Activated CD4-positive, alpha-beta T cell treated with anti-CD3 and anti-CD28 coated beads for 36 hours (primary cell): ENCODE results near the gene NAA38. TPM values are rescaled to one million over a fixed set of nuclear protein-coding genes. Genes with fewer than 3 reads are reported as not detected.
A peak's percentile ranks its signal among the peaks of the same experiment; 100 is the strongest.

Experiments used
- ATAC-seq: fragments of 200-7000 bp; cut with Tn5 transposase; one replicate; pipeline ENCODE4 v1.10.0; 2021; ENCODE audit warnings: mild to moderate bottlenecking, moderate library complexity
- CTCF ChIA-PET: fragments of 350-600 bp; sonication (Branson Sonifier 250); formaldehyde crosslinking; loops from one replicate; lab custom pipeline; 2021; ENCODE audit warnings: antibody characterized with exemption; lab: Charles Lee
- POLR2A ChIA-PET: fragments of 350-600 bp; sonication (Branson Sonifier 250); formaldehyde crosslinking; loops from one replicate; lab custom pipeline; 2021; ENCODE audit warnings: antibody characterized with exemption, inconsistent platforms; lab: Charles Lee
- DNase-seq: peaks from one replicate; pipeline ENCODE4 v3.0.0-alpha.2; 2020
- H3K27ac Mint-ChIP-seq: one replicate; pipeline ENCODE4 v1.8.0; 2021; ENCODE audit warnings: mixed read lengths
- H3K27me3 Mint-ChIP-seq: one replicate; pipeline ENCODE4 v1.8.0; 2021; ENCODE audit warnings: mixed read lengths
- H3K36me3 Mint-ChIP-seq: one replicate; pipeline ENCODE4 v1.8.0; 2021; ENCODE audit warnings: low read depth, mixed read lengths
- H3K4me1 Mint-ChIP-seq: one replicate; pipeline ENCODE4 v1.8.0; 2021; ENCODE audit warnings: mixed read lengths
- H3K4me3 Mint-ChIP-seq: one replicate; pipeline ENCODE4 v1.8.0; 2021; ENCODE audit warnings: mild to moderate bottlenecking, moderate library complexity, mixed read lengths
- H3K9me3 Mint-ChIP-seq: one replicate; pipeline ENCODE4 v1.8.0; 2021; ENCODE audit warnings: low read depth, mixed read lengths
- intact Hi-C, 2 experiments: fragments of 100-400 bp; cut with DNase I in 1 of 2; cut with micrococcal nuclease in 1 of 2; formaldehyde crosslinking; loops; one replicate each; pipeline versions ENCODE4 v1.14.2 to v1.15.1; 2022 to 2024; cut with DNase I, micrococcal nuclease
- total RNA-seq, 2 experiments: library from RNA; stranded (reverse); gene quantifications; one replicate each; pipeline ENCODE4 v1.2.3, GENCODE V29; 2021

NAA38 gene
- total RNA-seq, 2 experiments from 2014 or later, result 64.7 to 79.8 TPM

DNA sequence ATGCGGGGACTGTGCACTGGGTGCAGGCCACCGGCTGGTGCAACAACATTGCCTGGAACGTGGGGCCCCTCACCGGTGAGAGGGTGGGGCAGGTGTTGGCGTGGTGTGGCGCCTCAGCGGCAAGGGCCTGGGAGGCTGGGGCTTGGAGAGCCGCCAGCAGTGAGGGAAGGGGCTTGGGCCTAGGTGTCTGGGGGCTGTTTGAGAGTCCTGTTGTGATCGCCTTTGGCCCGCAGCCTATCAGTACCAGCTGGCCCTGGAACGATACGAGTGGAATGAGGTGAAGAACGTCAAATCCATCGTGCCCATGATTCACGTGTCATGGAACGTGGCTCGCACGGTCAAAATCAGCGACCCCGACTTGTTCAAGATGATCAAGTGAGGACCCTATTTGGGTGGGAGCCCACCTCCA lies 5.1 kb downstream of the NAA38 start:
- ChIA-PET POLR2A (no interaction called here), CTCF (interaction anchor here (2.2 to 3.3 kb wide), 2 partner anchors 10 to 17 kb away, joined by 8 to 18 read pairs; no protein-coding TSS in a partner anchor)
- intact Hi-C loops, result loop anchor here in 1 of 2 experiments (5.0 kb wide), 1 partner anchor 110 kb away; no protein-coding TSS in a partner anchor
- peak overlapping the region; percentile 61 for H3K4me3 Mint-ChIP-seq
- DNase-seq (no peak), ATAC-seq (no peak)
- H3K36me3 Mint-ChIP-seq, result peaks cover 47% of the 10 kb centered on the region
- H3K4me1 Mint-ChIP-seq, result peaks cover 49% of the 10 kb centered on the region
- peak overlapping the region; percentile 37 for H3K27ac Mint-ChIP-seq
- H3K27me3 Mint-ChIP-seq, result no peaks in the 10 kb centered on the region
- H3K9me3 Mint-ChIP-seq, result no peaks in the 10 kb centered on the region

DNA sequence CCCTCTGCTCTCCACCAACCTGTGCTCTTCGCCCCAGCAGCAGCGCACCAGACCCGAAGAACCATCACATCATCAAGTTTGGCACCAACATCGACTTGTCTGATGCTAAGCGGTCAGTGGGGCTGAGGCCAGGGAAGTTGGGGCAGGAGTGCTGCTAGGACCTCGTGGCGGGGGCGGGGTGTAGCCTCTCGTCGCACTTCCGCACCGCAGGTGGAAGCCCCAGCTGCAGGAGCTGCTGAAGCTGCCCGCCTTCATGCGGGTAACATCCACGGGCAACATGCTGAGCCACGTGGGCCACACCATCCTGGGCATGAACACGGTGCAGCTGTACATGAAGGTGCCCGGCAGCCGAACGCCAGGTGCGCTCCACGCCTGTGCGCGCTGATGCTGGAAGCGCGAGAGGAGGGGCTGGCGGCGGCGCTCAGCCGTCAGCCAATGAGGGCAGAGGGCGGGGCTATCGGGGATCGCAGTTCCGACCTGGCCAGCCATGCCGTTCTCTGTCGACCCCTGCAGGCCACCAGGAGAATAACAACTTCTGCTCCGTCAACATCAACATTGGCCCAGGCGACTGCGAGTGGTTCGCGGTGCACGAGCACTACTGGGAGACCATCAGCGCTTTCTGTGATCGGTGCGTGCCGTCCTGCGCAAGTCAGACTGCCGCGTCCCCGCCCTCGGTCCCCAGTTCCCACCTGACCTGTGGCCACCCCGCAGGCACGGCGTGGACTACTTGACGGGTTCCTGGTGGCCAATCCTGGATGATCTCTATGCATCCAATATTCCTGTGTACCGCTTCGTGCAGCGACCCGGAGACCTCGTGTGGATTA lies 5.7 kb downstream of the NAA38 start:
- Mint-ChIP-seq H3K4me1 (peaks cover 53% of the 10 kb centered on the region), H3K9me3 (no peaks in the 10 kb centered on the region), H3K27ac (peak overlapping the region; percentile 67), H3K27me3 (no peaks in the 10 kb centered on the region), H3K4me3 (peak overlapping the region; percentile 61), H3K36me3 (peaks cover 52% of the 10 kb centered on the region)
- ATAC-seq (peak; percentile 91), DNase-seq (peak; percentile 97)
- ChIA-PET CTCF (interaction anchor here (0.5 to 3.3 kb wide), 6 partner anchors 10 to 108 kb away, joined by 3 to 18 read pairs (median 7); partner anchors contain the start of gene RNF227), POLR2A (no interaction called here)
- intact Hi-C loops, result loop anchor here (1.0 to 5.0 kb wide), 5 partner anchors 8 to 109 kb away; no protein-coding TSS in a partner anchor

DNA sequence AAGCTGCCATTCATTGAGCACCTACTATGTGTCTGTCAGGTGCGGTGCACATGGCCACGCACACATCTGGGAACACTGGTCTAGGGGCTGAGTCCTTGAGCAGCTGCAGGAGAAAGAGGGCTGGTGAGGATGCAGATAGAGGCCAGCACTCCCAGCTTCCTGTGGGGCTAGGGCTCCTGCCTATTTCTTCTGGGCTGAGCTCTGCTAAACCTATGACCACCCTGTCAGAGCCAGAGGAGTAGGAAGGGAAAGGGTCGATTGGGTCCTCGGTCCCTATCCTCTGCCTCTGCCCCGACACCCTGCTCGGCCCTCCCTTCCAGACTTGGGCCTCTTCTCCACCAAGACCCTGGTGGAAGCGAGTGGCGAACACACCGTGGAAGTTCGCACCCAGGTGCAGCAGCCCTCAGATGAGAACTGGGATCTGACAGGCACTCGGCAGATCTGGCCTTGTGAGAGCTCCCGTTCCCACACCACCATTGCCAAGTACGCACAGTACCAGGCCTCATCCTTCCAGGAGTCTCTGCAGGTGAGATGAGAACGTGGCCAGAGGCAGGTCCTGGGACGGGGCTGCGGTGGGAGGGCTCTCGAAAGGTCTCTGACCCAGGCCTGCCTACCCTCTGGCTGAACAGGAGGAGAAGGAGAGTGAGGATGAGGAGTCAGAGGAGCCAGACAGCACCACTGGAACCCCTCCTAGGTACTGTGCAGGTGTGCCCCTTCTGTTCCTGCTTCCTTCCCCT lies 6.5 kb downstream of the NAA38 start:
- ChIA-PET POLR2A (no interaction called here), CTCF (interaction anchor here (0.5 to 3.3 kb wide), 13 partner anchors 9 to 107 kb away, joined by 3 to 18 read pairs (median 4); partner anchors contain the start of gene RNF227)
- peaks cover 55% of the 10 kb centered on the region for H3K4me1 Mint-ChIP-seq
- peak overlapping the region; percentile 38 for H3K27ac Mint-ChIP-seq
- peak overlapping the region; percentile 61 for H3K4me3 Mint-ChIP-seq
- no peaks in the 10 kb centered on the region for H3K9me3 Mint-ChIP-seq
- DNase-seq, result no peak
- H3K27me3 Mint-ChIP-seq, result no peaks in the 10 kb centered on the region
- intact Hi-C loops, result loop anchor here (1.0 to 5.0 kb wide), 5 partner anchors 8 to 109 kb away; no protein-coding TSS in a partner anchor
- peaks cover 53% of the 10 kb centered on the region for H3K36me3 Mint-ChIP-seq
- peak; percentile 8 for ATAC-seq

DNA sequence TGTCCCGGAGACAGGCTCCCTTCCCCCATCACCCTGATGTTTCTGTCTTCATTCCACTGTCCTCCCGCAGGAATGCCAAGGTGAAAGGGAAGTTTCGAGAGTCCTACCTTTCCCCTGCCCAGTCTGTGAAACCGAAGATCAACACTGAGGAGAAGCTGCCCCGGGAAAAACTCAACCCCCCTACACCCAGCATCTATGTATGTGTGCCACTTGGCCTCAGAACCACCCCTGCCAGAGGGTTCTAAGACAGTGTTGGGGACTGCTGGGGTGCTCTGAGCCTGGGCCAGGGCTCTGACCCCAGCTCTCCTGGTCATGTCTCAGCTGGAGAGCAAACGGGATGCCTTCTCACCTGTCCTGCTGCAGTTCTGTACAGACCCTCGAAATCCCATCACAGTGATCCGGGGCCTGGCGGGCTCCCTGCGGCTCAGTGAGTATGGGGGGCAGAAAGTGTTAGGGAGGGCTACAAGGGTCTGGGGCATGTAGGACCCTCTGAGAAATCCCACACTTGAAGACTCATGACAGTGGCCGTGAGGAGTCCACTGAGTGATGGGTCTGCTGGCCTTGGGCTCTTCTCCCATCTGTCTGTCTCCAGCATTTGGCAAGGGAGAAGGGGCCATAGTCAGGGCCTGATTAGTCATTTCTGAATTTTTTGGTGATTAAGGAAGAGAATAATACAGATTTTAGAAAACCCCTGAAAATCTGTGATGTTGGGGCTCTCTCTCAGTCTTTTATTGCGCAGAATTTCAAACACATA lies 7.4 kb downstream of the NAA38 start:
- ChIA-PET POLR2A (no interaction called here), CTCF (interaction anchor here (0.7 to 3.3 kb wide), 11 partner anchors 12 to 106 kb away, joined by 3 to 18 read pairs (median 4); no protein-coding TSS in a partner anchor)
- DNase-seq (no peak), ATAC-seq (no peak)
- H3K4me3 Mint-ChIP-seq, result peak overlapping the region; percentile 61
- intact Hi-C loops, result loop anchor here (5.0 to 10.0 kb wide), 3 partner anchors 108 to 805 kb away; partner anchors contain the start of genes POLR2A (in 1 of the 2), SLC16A11 (in 1 of the 2) and SLC35G6 (in 1 of the 2)
- no peaks in the 10 kb centered on the region for H3K9me3 Mint-ChIP-seq
- H3K27ac Mint-ChIP-seq, result peak overlapping the region; percentile 38
- H3K27me3 Mint-ChIP-seq, result no peaks in the 10 kb centered on the region
- H3K4me1 Mint-ChIP-seq, result peaks cover 52% of the 10 kb centered on the region
- peaks cover 50% of the 10 kb centered on the region for H3K36me3 Mint-ChIP-seq

DNA sequence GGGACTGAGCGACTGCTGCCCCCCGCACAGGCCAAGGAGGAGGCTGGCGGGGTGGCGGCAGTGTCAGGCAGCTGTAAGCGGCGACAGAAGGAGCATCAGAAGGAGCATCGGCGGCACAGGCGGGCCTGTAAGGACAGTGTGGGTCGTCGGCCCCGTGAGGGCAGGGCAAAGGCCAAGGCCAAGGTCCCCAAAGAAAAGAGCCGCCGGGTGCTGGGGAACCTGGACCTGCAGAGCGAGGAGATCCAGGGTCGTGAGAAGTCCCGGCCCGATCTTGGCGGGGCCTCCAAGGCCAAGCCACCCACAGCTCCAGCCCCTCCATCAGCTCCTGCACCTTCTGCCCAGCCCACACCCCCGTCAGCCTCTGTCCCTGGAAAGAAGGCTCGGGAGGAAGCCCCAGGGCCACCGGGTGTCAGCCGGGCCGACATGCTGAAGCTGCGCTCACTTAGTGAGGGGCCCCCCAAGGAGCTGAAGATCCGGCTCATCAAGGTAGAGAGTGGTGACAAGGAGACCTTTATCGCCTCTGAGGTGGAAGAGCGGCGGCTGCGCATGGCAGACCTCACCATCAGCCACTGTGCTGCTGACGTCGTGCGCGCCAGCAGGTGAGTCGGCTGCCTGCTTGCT lies 8.1 kb downstream of the NAA38 start:
- CTCF ChIA-PET, result interaction anchor here (0.9 to 3.3 kb wide), 4 partner anchors 14 to 73 kb away, joined by 3 to 18 read pairs (median 4); no protein-coding TSS in a partner anchor
- POLR2A ChIA-PET, result interaction anchor here (0.5 kb wide), 1 partner anchor 163 kb away, joined by 5 read pairs; no protein-coding TSS in a partner anchor
- intact Hi-C loops, result loop anchor here (10.0 kb wide), 2 partner anchors 364 to 804 kb away; partner anchors contain the start of genes POLR2A (in 1 of the 2), SLC16A11 (in 1 of the 2) and SLC35G6 (in 1 of the 2)
- Mint-ChIP-seq H3K4me3 (peak overlapping the region; percentile 61), H3K36me3 (peaks cover 50% of the 10 kb centered on the region), H3K4me1 (peaks cover 52% of the 10 kb centered on the region), H3K9me3 (no peaks in the 10 kb centered on the region), H3K27ac (no peak overlapping the region), H3K27me3 (no peaks in the 10 kb centered on the region)
- no peak for ATAC-seq
- DNase-seq, result no peak

DNA sequence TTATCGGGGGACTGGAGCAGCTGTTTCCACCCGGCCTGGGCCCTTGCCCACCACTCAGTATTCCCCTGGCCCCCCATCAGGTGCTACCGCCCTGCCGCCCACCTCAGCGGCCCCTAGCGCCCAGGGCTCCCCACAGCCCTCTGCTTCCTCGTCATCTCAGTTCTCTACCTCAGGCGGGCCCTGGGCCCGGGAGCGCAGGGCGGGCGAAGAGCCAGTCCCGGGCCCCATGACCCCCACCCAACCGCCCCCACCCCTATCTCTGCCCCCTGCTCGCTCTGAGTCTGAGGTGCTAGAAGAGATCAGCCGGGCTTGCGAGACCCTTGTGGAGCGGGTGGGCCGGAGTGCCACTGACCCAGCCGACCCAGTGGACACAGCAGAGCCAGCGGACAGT lies 8.6 kb downstream of the NAA38 start:
- CTCF ChIA-PET, result interaction anchor here (0.9 to 3.3 kb wide), 3 partner anchors 14 to 67 kb away, joined by 3 to 18 read pairs (median 4); no protein-coding TSS in a partner anchor

DNA sequence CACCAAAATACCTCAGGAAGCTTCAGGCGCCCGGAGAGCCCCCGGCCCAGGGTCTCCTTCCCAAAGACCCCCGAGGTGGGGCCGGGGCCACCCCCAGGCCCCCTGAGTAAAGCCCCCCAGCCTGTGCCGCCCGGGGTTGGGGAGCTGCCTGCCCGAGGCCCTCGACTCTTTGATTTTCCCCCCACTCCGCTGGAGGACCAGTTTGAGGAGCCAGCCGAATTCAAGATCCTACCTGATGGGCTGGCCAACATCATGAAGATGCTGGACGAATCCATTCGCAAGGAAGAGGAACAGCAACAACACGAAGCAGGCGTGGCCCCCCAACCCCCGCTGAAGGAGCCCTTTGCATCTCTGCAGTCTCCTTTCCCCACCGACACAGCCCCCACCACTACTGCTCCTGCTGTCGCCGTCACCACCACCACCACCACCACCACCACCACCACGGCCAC lies 9.2 kb downstream of the NAA38 start:
- intact Hi-C loops, result loop anchor here (10.0 kb wide), 2 partner anchors 363 to 803 kb away; partner anchors contain the start of genes POLR2A (in 1 of the 2), SLC16A11 (in 1 of the 2) and SLC35G6 (in 1 of the 2)
- Mint-ChIP-seq H3K4me3 (no peak overlapping the region), H3K9me3 (no peaks in the 10 kb centered on the region), H3K36me3 (peaks cover 48% of the 10 kb centered on the region), H3K4me1 (peaks cover 48% of the 10 kb centered on the region), H3K27me3 (no peaks in the 10 kb centered on the region), H3K27ac (no peak overlapping the region)
- ATAC-seq (no peak), DNase-seq (no peak)
- POLR2A ChIA-PET, result no interaction called here
- CTCF ChIA-PET, result interaction anchor here (0.8 kb wide), 1 partner anchor 34 kb away, joined by 3 read pairs; no protein-coding TSS in a partner anchor

More for the DNA sequence above, 8.6 kb downstream of the NAA38 start:
- ATAC-seq (no peak), DNase-seq (no peak)
- Mint-ChIP-seq H3K27ac (no peak overlapping the region), H3K9me3 (no peaks in the 10 kb centered on the region), H3K4me3 (no peak overlapping the region), H3K36me3 (peaks cover 48% of the 10 kb centered on the region), H3K27me3 (no peaks in the 10 kb centered on the region), H3K4me1 (peaks cover 49% of the 10 kb centered on the region)
- intact Hi-C loops, result loop anchor here (10.0 kb wide), 2 partner anchors 364 to 804 kb away; partner anchors contain the start of genes POLR2A (in 1 of the 2), SLC16A11 (in 1 of the 2) and SLC35G6 (in 1 of the 2)
- POLR2A ChIA-PET, result interaction anchor here (0.5 kb wide), 1 partner anchor 163 kb away, joined by 5 read pairs; no protein-coding TSS in a partner anchor

DNA sequence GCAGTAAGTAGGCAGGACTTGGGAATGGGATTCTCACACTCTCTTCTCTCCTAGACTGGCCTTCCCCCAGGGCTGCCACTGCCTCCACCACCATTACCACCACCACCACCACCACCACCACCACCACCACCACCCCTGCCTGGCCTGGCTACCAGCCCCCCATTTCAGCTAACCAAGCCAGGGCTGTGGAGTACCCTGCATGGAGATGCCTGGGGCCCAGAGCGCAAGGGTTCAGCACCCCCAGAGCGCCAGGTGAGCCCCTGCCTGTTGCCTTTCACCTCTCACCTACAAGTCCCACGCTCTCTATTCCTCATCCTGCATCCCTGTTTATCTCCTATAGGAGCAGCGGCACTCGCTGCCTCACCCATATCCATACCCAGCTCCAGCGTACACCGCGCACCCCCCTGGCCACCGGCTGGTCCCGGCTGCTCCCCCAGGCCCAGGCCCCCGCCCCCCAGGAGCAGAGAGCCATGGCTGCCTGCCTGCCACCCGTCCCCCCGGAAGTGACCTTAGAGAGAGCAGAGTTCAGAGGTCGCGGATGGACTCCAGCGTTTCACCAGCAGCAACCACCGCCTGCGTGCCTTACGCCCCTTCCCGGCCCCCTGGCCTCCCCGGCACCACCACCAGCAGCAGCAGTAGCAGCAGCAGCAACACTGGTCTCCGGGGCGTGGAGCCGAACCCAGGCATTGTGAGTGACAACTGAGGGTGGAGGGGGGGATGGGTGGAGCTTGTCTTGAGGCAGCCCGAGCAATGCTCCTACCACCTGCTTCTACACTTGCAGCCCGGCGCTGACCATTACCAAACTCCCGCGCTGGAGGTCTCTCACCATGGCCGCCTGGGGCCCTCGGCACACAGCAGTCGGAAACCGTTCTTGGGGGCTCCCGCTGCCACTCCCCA lies 10.3 kb downstream of the NAA38 start:
- POLR2A ChIA-PET, result no interaction called here
- H3K4me1 Mint-ChIP-seq, result peaks cover 43% of the 10 kb centered on the region
- CTCF ChIA-PET, result interaction anchor here (0.5 to 0.8 kb wide), 4 partner anchors 33 to 517 kb away, joined by 3 read pairs; no protein-coding TSS in a partner anchor
- H3K4me3 Mint-ChIP-seq, result peak overlapping the region; percentile 97
- DNase-seq, result no peak
- peaks cover 39% of the 10 kb centered on the region for H3K36me3 Mint-ChIP-seq
- ATAC-seq, result no peak
- intact Hi-C loops, result loop anchor here (10.0 kb wide), 2 partner anchors 362 to 802 kb away; partner anchors contain the start of genes POLR2A (in 1 of the 2), SLC16A11 (in 1 of the 2) and SLC35G6 (in 1 of the 2)
- no peak overlapping the region for H3K27ac Mint-ChIP-seq
- no peaks in the 10 kb centered on the region for H3K9me3 Mint-ChIP-seq
- no peaks in the 10 kb centered on the region for H3K27me3 Mint-ChIP-seq
